Upper lobe of left lung (tissue), 6 donors: Measurements from ENCODE around the gene NINJ2. TPM values are rescaled to one million over a fixed set of nuclear protein-coding genes. Genes with fewer than 3 reads are reported as not detected.
A peak's percentile ranks its signal among the peaks of the same experiment; 100 is the strongest.

Experiments used
- ATAC-seq, 2 donors: fragments of 200-7000 bp; cut with Tn5 transposase; one replicate each; pipeline ENCODE4 v1.9.1; 2022; ENCODE audit warnings: mild to moderate bottlenecking in 2 of 2, moderate library complexity in 2 of 2; ENCODE audit not compliant: low FRiP score in 2 of 2
- DNase-seq, 2 donors: peaks; one replicate each; pipeline ENCODE4 v3.0.0-alpha.2; 2019 to 2020
- H3K27ac ChIP-seq, 4 donors: fragments of 200-600 bp; sonication (generic); one replicate each; pipeline ENCODE4 v1.5.1; 2016 to 2019
- H3K27me3 ChIP-seq, 4 donors: fragments of 200-600 bp; sonication (generic); one replicate each; pipeline ENCODE4 v1.5.1; 2017 to 2019
- H3K36me3 ChIP-seq, 4 donors: fragments of 200-600 bp; sonication (generic); one replicate each; pipeline ENCODE4 v1.5.1; 2016 to 2019
- H3K4me1 ChIP-seq, 4 donors: fragments of 200-600 bp; sonication (generic); one replicate each; pipeline ENCODE4 v1.5.1; 2018 to 2019
- H3K4me3 ChIP-seq, 4 donors: fragments of 200-600 bp; sonication (generic); one replicate each; pipeline ENCODE4 v1.5.1; 2017 to 2019; ENCODE audit warnings: mild to moderate bottlenecking in 2 of 4, moderate library complexity in 1 of 4
- H3K9me3 ChIP-seq, 4 donors: fragments of 200-600 bp; sonication (generic); one replicate each; pipeline ENCODE4 v1.5.1; 2018 to 2019
- EP300 ChIP-seq, 4 donors: sonication (generic); formaldehyde crosslinking; IDR thresholded peaks; one replicate each; pipeline ENCODE4 v1.5.1; 2017; ENCODE audit warnings: antibody characterized with exemption in 4 of 4, control low read depth in 2 of 4
- POLR2A ChIP-seq, 4 donors: fragments of 450-650 bp; IDR thresholded peaks; one replicate each; pipeline ENCODE4 v1.5.1; 2016 to 2017; ENCODE audit warnings: antibody characterized with exemption in 4 of 4, mild to moderate bottlenecking in 2 of 4
- POLR2AphosphoS5 ChIP-seq, 2 donors: sonication (generic); formaldehyde crosslinking; IDR thresholded peaks; one replicate each; pipeline ENCODE4 v1.5.1; 2017; ENCODE audit warnings: antibody characterized with exemption in 2 of 2
- WGBS, 2 donors: methylation state at CpG; one replicate each; pipeline ENCODE4 v1.1.5; 2017 to 2018; 5-methylcytosine and 5-hydroxymethylcytosine counted together
- total RNA-seq, 6 donors: library from RNA; depleted of rRNA in 4 of 6; stranded (reverse); fragments of >200 nt in 4 of 6; gene quantifications; one replicate each; pipeline versions ENCODE4 v1.1.0 to v1.2.1, GENCODE V29; 2016 to 2021
- TF ChIP-seq, protein P1 (sequence below), 6 experiments: fragments of 450-650 bp in 4 of 6; fragments of 200-600 bp in 2 of 6; sonication (generic) in 2 of 6; IDR thresholded peaks; one replicate each; pipeline ENCODE4 v1.5.1; 2016 to 2019; ENCODE audit warnings: antibody characterized with exemption in 6 of 6
- donor health status: DM: no; HTN: no; CAD: no; lungs with moderate emphysema.
- donor health status: DM: no; HTN: yes; CAD: no; lungs with severe emphysema.

NINJ2 gene
- total RNA-seq, 6 donors from 2014 or later, result 15.6 to 73.3 (median 36.2) TPM

DNA sequence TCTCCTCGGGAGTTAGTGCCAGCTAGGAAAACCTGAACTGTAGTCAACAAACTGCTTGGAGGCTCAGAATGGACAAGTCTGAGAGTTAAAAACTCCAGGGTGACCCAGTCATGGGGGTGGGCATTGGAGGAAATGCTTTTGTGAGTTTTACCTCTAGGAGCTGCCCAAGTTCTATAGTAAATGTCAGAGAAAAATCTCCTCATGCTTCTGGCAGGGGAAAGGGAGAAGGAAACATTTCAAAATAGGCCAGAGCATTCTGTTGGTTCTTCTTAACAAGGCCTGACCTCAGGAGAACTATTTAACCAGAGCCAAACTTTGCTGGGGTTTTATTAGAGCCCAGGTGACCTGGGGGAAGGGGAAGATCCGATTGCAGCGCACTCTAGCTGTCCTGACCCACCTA, 12.3 kb downstream of the NINJ2 start:
- no peak for DNase-seq
- no peaks in the 10 kb centered on the region for H3K27me3 ChIP-seq
- ATAC-seq, result no peak
- H3K4me3 ChIP-seq, result no peak overlapping the region
- H3K4me1 ChIP-seq, result peaks cover 10 to 18% (median 16%) of the 10 kb centered on the region in 4 donors
- H3K36me3 ChIP-seq, result no peaks in the 10 kb centered on the region
- WGBS, 2 donors, result 71 to 82% methylated on average over 3 of the region's 3 CpGs
- no peaks in the 10 kb centered on the region for H3K9me3 ChIP-seq
- H3K27ac ChIP-seq, result no peak overlapping the region
- no peak for TF ChIP-seq POLR2AphosphoS5 (IDR thresholded peaks at IDR 0.05)
- TF ChIP-seq, protein P1, sequence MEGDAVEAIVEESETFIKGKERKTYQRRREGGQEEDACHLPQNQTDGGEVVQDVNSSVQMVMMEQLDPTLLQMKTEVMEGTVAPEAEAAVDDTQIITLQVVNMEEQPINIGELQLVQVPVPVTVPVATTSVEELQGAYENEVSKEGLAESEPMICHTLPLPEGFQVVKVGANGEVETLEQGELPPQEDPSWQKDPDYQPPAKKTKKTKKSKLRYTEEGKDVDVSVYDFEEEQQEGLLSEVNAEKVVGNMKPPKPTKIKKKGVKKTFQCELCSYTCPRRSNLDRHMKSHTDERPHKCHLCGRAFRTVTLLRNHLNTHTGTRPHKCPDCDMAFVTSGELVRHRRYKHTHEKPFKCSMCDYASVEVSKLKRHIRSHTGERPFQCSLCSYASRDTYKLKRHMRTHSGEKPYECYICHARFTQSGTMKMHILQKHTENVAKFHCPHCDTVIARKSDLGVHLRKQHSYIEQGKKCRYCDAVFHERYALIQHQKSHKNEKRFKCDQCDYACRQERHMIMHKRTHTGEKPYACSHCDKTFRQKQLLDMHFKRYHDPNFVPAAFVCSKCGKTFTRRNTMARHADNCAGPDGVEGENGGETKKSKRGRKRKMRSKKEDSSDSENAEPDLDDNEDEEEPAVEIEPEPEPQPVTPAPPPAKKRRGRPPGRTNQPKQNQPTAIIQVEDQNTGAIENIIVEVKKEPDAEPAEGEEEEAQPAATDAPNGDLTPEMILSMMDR (IDR thresholded peaks at IDR 0.05), result peak in 2 of 6 experiments; percentile 7 to 8

DNA sequence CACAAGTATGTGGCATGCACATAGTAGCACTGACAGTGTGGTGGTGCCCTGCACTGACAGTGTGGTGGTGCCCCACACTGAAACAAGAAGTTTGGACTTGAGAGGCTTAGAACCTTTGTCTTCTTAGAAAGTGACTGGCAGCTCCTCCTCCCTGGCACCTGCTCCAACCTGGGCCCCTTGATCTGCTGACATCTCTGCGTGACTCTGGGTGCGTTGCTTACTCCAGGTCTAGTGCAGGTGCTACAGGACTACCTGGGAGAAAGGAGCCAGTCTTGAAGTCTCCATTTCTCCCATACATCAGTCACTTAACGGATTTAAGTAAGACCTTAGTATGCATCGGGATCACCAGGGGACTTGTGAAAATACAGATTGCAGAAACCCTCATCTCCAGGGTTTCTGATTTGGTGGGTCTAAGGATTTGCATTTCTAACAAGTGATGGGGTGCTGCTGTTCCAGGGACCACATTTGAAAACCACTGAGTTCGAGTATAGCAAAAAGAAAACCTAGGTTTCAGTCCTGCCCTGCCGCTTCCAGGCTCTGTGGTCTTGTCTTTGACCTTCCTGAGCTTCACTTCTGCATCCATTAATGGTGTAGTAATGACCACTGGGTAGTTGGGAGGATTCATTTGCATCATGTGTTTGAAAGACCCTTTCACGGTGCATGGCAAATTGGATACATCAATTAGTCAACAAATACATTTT, 15.7 kb downstream of the NINJ2 start:
- no peak for ATAC-seq
- Histone ChIP-seq H3K36me3 (no peaks in the 10 kb centered on the region), H3K27ac (peak overlapping the region; percentile 79 to 99 (median 98)), H3K4me1 (peaks cover 39 to 48% (median 44%) of the 10 kb centered on the region in 4 donors), H3K27me3 (no peaks in the 10 kb centered on the region), H3K4me3 (no peak overlapping the region), H3K9me3 (no peaks in the 10 kb centered on the region)
- DNase-seq, result no peak
- no peak for TF ChIP-seq POLR2A (IDR thresholded peaks at IDR 0.05)
- TF ChIP-seq, protein P1 (IDR thresholded peaks at IDR 0.05), result no peak
- 78 to 88% methylated on average over 6 to 7 of the region's 7 CpGs for WGBS, 2 donors

DNA sequence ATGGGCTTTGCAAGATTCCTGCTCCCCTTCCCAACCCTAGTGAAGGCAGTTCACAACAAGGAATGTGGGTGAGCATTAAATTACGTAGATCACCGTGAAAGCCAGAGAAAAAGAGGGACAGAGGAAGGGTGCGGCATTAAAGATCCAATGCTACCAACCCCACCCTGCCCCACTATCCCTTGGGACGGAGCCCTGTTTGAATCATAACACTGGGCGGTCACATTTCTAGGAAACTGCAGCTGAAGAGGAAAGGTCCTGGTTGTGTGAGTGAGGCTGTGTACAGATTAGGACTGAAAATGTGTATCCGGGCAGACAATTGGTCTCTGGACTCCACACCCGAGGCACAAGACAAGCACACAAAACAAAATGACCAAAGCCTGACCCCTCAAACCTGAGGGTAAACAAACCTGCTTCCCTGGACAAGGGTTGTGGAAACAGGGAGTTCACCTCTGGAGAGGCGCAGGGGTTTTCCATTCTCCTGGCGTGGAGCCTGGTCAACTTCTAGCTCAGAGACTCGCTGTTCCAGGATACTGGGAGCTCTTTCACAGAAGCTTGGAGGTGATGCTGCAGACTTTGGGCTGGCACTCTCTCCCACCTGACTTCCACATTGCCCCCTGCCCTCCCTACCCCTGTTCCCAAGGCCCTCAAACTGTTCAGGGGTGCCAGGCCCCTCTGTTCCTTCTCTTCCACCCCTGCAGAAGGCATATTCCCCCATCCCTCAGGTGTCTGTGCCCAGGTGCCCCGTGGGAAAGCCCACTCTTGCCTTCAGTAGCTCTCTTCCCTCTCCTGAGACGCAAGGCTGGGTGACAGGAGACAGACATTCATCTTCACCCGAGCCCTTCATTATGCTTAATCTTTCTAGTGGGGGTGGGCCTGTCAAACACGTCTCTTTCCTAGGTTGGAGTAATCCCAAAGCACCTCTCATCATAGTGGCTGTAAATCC, 16.5 kb downstream of the NINJ2 start:
- Histone ChIP-seq H3K36me3 (no peaks in the 10 kb centered on the region), H3K27ac (peak overlapping the region; percentile 79 to 99 (median 98)), H3K4me3 (peak overlapping the region in 1 of 4 donors; percentile 8), H3K27me3 (no peaks in the 10 kb centered on the region), H3K4me1 (peaks cover 44 to 56% (median 49%) of the 10 kb centered on the region in 4 donors), H3K9me3 (no peaks in the 10 kb centered on the region)
- TF ChIP-seq EP300 (IDR thresholded peaks at IDR 0.05) (peak in 2 of 4 donors; percentile 26 to 79), POLR2AphosphoS5 (IDR thresholded peaks at IDR 0.05) (peak; percentile 35 to 86), POLR2A (IDR thresholded peaks at IDR 0.05) (peak in 1 of 4 donors; percentile 29)
- TF ChIP-seq, protein P1 (IDR thresholded peaks at IDR 0.05), result no peak
- 38 to 48% methylated on average over 14 of the region's 14 CpGs for WGBS, 2 donors
- peak; percentile 38 to 42 for ATAC-seq
- peak in 1 of 2 donors; percentile 88 for DNase-seq

DNA sequence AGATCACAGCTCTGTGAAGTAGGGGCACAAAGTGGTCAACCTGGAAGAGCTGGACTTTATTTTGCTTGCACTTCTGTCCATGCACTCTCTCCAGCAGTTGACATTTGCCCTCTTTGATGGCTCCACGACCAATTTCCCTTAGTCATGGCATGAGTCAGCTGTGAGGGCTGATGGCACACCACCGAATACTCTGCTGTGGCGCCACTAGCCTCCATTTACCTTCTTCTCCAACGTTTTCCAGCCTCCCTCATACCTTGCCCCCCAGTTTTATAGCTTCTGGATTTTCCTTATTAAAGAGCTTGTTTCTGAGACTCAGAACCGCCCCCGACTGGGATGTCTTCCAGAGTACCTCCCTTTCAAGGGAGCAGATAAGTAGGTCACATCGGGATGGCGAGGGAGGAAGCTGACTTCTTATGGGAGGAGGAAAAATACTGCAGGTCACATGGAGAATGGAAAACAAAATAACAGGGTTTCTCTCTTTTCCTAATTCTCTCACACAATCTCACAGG, 17.6 kb downstream of the NINJ2 start:
- ATAC-seq, result peak in 1 of 2 donors; percentile 34

More for the DNA sequence above, 17.6 kb downstream of the NINJ2 start:
- Histone ChIP-seq H3K9me3 (no peaks in the 10 kb centered on the region), H3K27ac (peak overlapping the region; percentile 79 to 99 (median 98)), H3K4me3 (no peak overlapping the region), H3K4me1 (peaks cover 45 to 62% (median 55%) of the 10 kb centered on the region in 4 donors), H3K36me3 (no peaks in the 10 kb centered on the region), H3K27me3 (no peaks in the 10 kb centered on the region)
- 28 to 32% methylated on average over 8 of the region's 8 CpGs for WGBS, 2 donors
- peak in 1 of 2 donors; percentile 16 for TF ChIP-seq POLR2AphosphoS5 (IDR thresholded peaks at IDR 0.05)
- TF ChIP-seq, protein P1 (IDR thresholded peaks at IDR 0.05), result no peak
- no peak for DNase-seq
